ENCODE data around the gene WDFY4. TPM values are rescaled to one million over a fixed set of nuclear protein-coding genes. Genes with fewer than 3 reads are reported as not detected.
A peak's percentile ranks its signal among the peaks of the same experiment; 100 is the strongest.

WDFY4 gene
- total and polyA plus RNA-seq, 5 donors, result 0.57 to 4.4 (median 2.4) TPM

DNA sequence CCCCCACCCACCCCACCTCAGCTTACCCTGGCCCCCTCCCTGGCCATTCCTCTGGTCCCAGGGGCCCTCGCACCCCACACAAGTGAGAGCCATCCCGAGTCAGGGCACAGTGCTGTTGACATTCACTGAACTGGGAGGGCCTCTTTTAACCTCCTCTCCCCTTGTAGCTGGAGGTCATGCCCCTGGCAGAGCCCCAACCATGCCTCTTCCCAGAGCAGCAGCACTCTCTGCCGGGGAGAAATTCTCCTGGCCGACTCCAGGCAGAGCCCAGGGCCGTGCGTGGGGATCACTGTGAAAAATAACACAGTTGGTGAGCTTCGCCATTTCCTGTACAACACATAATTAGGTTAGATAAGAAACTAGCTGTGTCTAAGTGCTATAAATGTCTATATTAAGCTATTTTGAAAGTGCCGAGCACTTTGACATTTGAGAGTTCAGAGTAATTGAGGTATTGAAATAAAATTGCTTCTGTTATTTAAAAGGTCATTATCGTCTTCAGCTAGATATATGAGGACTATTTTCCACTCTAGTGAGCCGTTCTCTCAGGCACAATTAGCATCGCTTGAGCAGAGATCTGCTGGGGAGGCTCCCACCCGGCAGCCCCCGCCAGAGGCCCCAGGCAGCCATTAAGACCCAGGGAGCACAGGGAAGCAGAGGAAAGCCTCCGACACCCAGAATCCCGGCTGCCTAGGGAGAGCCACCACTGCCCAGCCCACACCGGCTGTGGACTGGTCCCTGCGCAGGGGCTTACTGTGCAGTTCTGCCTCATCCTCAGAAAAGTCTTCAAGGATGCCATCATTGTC, 317.4 kb downstream of the WDFY4 start:
- H3K27me3 ChIP-seq (ENCODE audit: control insufficient read depth, insufficient read depth), result no peaks in the 10 kb centered on the region
- H3K27ac ChIP-seq (ENCODE audit: low read length), result no peak overlapping the region
- ATAC-seq, result peak; percentile 73 to 88
- H3K4me3 ChIP-seq (ENCODE audit: low read length), result no peak overlapping the region
- 44% methylated on average over 17 of the region's 17 CpGs for whole genome bisulfite sequencing
- no peaks in the 10 kb centered on the region for H3K4me1 ChIP-seq (ENCODE audit: control insufficient read depth, insufficient read depth, low read length)
- H3K9me3 ChIP-seq (ENCODE audit: control insufficient read depth, low read length), result no peaks in the 10 kb centered on the region
- intact Hi-C loops (cut with DNase I), result loop anchor here in 2 of 4 donors (10.0 kb wide), 1 partner anchor 113 kb away; the partner anchor contains the start of gene VSTM4 (in 2 of the 2)
- peak; percentile 65 to 87 (median 81) for DNase-seq

GRCh38 chr10:49005270-49005669, 320.6 kb downstream of the WDFY4 start:
- Histone ChIP-seq H3K4me3 (ENCODE audit: low read length) (no peak overlapping the region), H3K4me1 (ENCODE audit: control insufficient read depth, insufficient read depth, low read length) (peaks cover 6% of the 10 kb centered on the region), H3K9me3 (ENCODE audit: control insufficient read depth, low read length) (no peaks in the 10 kb centered on the region), H3K27me3 (ENCODE audit: control insufficient read depth, insufficient read depth) (no peaks in the 10 kb centered on the region), H3K27ac (ENCODE audit: low read length) (no peak overlapping the region)
- 54% methylated on average over 5 of the region's 5 CpGs for whole genome bisulfite sequencing
- intact Hi-C loops (cut with DNase I), result loop anchor here in 2 of 4 donors (10.0 kb wide), 1 partner anchor 110 kb away; the partner anchor contains the start of gene VSTM4 (in 2 of the 2)
- DNase-seq, result no peak
- ATAC-seq, result peak in 1 of 2 donors; percentile 37

GRCh38 chr10:49007129-49007528, 322.5 kb downstream of the WDFY4 start:
- Histone ChIP-seq H3K4me3 (ENCODE audit: low read length) (no peak overlapping the region), H3K4me1 (ENCODE audit: control insufficient read depth, insufficient read depth, low read length) (peaks cover 9% of the 10 kb centered on the region), H3K9me3 (ENCODE audit: control insufficient read depth, low read length) (no peaks in the 10 kb centered on the region), H3K27ac (ENCODE audit: low read length) (peak overlapping the region; percentile 35), H3K27me3 (ENCODE audit: control insufficient read depth, insufficient read depth) (no peaks in the 10 kb centered on the region)
- intact Hi-C loops (cut with DNase I), result loop anchor here in 2 of 4 donors (10.0 kb wide), 1 partner anchor 108 kb away; the partner anchor contains the start of gene VSTM4 (in 2 of the 2)
- 49% methylated on average over 5 of the region's 5 CpGs for WGBS
- no peak for ATAC-seq
- DNase-seq, result no peak

GRCh38 chr10:49008091-49008490, 323.4 kb downstream of the WDFY4 start:
- DNase-seq (peak in 2 of 3 donors; percentile 65 to 80), ATAC-seq (peak; percentile 77 to 78)
- intact Hi-C loops (cut with DNase I), result loop anchor here in 2 of 4 donors (10.0 kb wide), 1 partner anchor 107 kb away; the partner anchor contains the start of gene VSTM4 (in 2 of the 2)
- H3K4me3 ChIP-seq (ENCODE audit: low read length), result no peak overlapping the region
- H3K27me3 ChIP-seq (ENCODE audit: control insufficient read depth, insufficient read depth), result no peaks in the 10 kb centered on the region
- peaks cover 9% of the 10 kb centered on the region for H3K4me1 ChIP-seq (ENCODE audit: control insufficient read depth, insufficient read depth, low read length)
- 26% methylated on average over 1 of the region's 1 CpG for WGBS
- H3K27ac ChIP-seq (ENCODE audit: low read length), result no peak overlapping the region
- H3K9me3 ChIP-seq (ENCODE audit: control insufficient read depth, low read length), result no peaks in the 10 kb centered on the region

DNA sequence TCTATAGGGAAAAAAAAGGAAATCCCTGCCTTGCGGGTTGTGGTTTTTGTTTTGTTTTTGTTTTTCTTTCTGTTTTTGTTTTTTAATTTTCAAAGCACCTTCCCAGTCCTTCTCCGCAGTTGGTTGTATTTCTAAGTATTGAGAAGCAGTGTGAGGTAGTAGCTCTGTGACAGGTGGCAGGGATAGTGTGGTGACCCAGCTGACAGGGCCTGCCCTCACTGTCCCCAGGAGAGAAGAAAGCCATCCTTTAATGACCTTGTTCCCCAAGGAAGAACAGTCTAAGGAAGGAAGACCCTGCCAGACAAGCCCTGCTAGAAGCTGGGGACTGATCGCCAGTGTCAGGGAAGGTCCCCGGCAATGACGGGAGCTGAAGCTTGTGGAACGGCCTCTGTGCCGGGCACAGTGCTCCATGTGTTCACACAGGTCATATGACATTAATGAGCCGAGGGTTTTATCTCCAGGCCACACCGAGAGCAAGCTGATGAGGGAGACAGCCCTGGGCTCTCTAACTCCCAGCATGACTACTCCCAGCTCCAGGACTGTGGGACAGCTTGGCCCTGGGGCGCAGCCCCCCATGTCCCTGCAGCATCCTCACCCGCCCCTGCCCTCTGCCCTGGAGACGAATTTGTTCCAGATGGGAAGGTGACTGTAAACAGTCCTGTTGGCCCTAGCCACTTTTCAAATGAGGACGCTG, 324.0 kb downstream of the WDFY4 start:
- H3K4me1 ChIP-seq (ENCODE audit: control insufficient read depth, insufficient read depth, low read length), result peaks cover 11% of the 10 kb centered on the region
- DNase-seq (peak in 1 of 3 donors; percentile 48), ATAC-seq (peak; percentile 43 to 44)
- H3K27ac ChIP-seq (ENCODE audit: low read length), result peak overlapping the region; percentile 75
- H3K27me3 ChIP-seq (ENCODE audit: control insufficient read depth, insufficient read depth), result no peaks in the 10 kb centered on the region
- H3K9me3 ChIP-seq (ENCODE audit: control insufficient read depth, low read length), result no peaks in the 10 kb centered on the region
- 51% methylated on average over 13 of the region's 13 CpGs for WGBS
- H3K4me3 ChIP-seq (ENCODE audit: low read length), result no peak overlapping the region
- intact Hi-C loops (cut with DNase I), result loop anchor here in 2 of 4 donors (10.0 kb wide), 1 partner anchor 106 kb away; the partner anchor contains the start of gene VSTM4 (in 2 of the 2)

- peaks cover 12% of the 10 kb centered on the region for H3K4me1 ChIP-seq (ENCODE audit: control insufficient read depth, insufficient read depth, low read length)
- H3K4me3 ChIP-seq (ENCODE audit: low read length), result no peak overlapping the region
- ATAC-seq, result peak; percentile 10 to 16
- H3K27me3 ChIP-seq (ENCODE audit: control insufficient read depth, insufficient read depth), result no peaks in the 10 kb centered on the region
- WGBS, result 41% methylated on average over 8 of the region's 8 CpGs
- no peaks in the 10 kb centered on the region for H3K9me3 ChIP-seq (ENCODE audit: control insufficient read depth, low read length)
- peak overlapping the region; percentile 75 for H3K27ac ChIP-seq (ENCODE audit: low read length)
- no peak for DNase-seq
- intact Hi-C loops (cut with DNase I), result loop anchor here in 2 of 4 donors (10.0 kb wide), 1 partner anchor 105 kb away; the partner anchor contains the start of gene VSTM4 (in 2 of the 2)
Observed at GRCh38 chr10:49009199-49009979, 324.7 kb downstream of the WDFY4 start.

DNA sequence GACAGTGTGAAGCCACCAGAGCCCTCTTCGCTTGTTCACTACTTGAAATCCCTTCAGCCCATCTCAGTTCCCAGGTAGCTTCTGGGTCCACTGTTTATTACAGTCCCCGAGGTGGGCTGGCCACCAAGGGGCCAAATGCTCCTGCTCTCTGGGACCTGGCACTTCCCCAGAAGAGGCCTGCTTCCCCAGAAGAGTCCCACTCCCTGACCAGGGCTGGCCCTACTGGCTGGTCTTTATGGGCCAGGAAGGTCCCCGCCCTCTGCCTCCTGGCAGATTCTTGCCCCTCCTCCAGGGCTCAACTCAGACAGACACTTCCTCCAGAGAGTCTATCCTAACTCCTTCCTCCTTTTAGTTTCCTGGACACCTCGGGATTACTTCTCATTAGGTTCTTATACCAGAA, 325.6 kb downstream of the WDFY4 start:
- Histone ChIP-seq H3K4me3 (ENCODE audit: low read length) (no peak overlapping the region), H3K27ac (ENCODE audit: low read length) (no peak overlapping the region), H3K9me3 (ENCODE audit: control insufficient read depth, low read length) (no peaks in the 10 kb centered on the region), H3K4me1 (ENCODE audit: control insufficient read depth, insufficient read depth, low read length) (peaks cover 12% of the 10 kb centered on the region), H3K27me3 (ENCODE audit: control insufficient read depth, insufficient read depth) (no peaks in the 10 kb centered on the region)
- intact Hi-C loops (cut with DNase I), result loop anchor here in 1 of 4 donors (10.0 kb wide), 1 partner anchor 95 kb away; no protein-coding TSS in a partner anchor
- ATAC-seq, result peak; percentile 34 to 45
- peak in 2 of 3 donors; percentile 37 to 71 for DNase-seq
- 66% methylated on average over 4 of the region's 4 CpGs for WGBS

GRCh38 chr10:49010865-49011264, 326.2 kb downstream of the WDFY4 start:
- Histone ChIP-seq H3K27me3 (ENCODE audit: control insufficient read depth, insufficient read depth) (no peaks in the 10 kb centered on the region), H3K4me3 (ENCODE audit: low read length) (no peak overlapping the region), H3K27ac (ENCODE audit: low read length) (no peak overlapping the region), H3K9me3 (ENCODE audit: control insufficient read depth, low read length) (no peaks in the 10 kb centered on the region), H3K4me1 (ENCODE audit: control insufficient read depth, insufficient read depth, low read length) (peaks cover 12% of the 10 kb centered on the region)
- no peak for DNase-seq
- 40% methylated on average over 4 of the region's 4 CpGs for WGBS
- intact Hi-C loops (cut with DNase I), result loop anchor here in 1 of 4 donors (10.0 kb wide), 1 partner anchor 94 kb away; no protein-coding TSS in a partner anchor
- ATAC-seq, result no peak

- Histone ChIP-seq H3K4me3 (ENCODE audit: low read length) (no peak overlapping the region), H3K27me3 (ENCODE audit: control insufficient read depth, insufficient read depth) (no peaks in the 10 kb centered on the region), H3K4me1 (ENCODE audit: control insufficient read depth, insufficient read depth, low read length) (peaks cover 12% of the 10 kb centered on the region), H3K27ac (ENCODE audit: low read length) (no peak overlapping the region), H3K9me3 (ENCODE audit: control insufficient read depth, low read length) (no peaks in the 10 kb centered on the region)
- WGBS, result 93% methylated on average over 11 of the region's 11 CpGs
- no peak for ATAC-seq
- intact Hi-C loops (cut with DNase I), result loop anchor here in 1 of 4 donors (10.0 kb wide), 1 partner anchor 93 kb away; no protein-coding TSS in a partner anchor
- no peak for DNase-seq
Observed at GRCh38 chr10:49011756-49012155, 327.1 kb downstream of the WDFY4 start.

DNA sequence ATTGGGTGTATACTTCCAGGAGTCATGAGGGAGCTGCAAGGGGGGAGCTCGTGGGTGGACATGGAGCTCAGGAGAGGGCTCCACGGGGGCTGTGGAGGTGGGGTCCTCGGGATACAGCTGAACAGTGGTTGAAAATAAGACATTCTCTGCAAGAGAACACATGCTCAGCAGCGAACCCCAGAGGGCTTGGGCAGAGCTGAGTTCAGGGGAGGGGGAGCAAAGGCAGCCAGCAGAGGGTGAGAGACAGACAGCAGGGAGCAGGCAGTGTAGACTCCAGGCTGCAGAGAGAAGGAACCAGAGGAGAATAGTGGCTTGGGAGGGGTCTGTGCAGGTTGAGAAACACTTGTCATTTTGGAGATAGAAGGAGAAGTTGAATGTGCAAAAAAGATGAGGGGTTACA, 327.9 kb downstream of the WDFY4 start:
- no peak overlapping the region for H3K27ac ChIP-seq (ENCODE audit: low read length)
- intact Hi-C loops (cut with DNase I), result loop anchor here in 1 of 4 donors (10.0 kb wide), 1 partner anchor 92 kb away; no protein-coding TSS in a partner anchor
- H3K9me3 ChIP-seq (ENCODE audit: control insufficient read depth, low read length), result no peaks in the 10 kb centered on the region
- 74% methylated on average over 4 of the region's 4 CpGs for WGBS
- H3K4me3 ChIP-seq (ENCODE audit: low read length), result no peak overlapping the region
- no peaks in the 10 kb centered on the region for H3K27me3 ChIP-seq (ENCODE audit: control insufficient read depth, insufficient read depth)
- peaks cover 12% of the 10 kb centered on the region for H3K4me1 ChIP-seq (ENCODE audit: control insufficient read depth, insufficient read depth, low read length)
- no peak for ATAC-seq
- no peak for DNase-seq
